AG09309 (cell line): ENCODE results near the gene SPATA31E1.
"Not testable (repeated sequence)": the region's sequence is repeated elsewhere in the genome, so short reads cannot be mapped to it uniquely, and the experiment has no call there.

Source experiments
- DNase-seq: peaks from one replicate; pipeline ENCODE4 v3.0.0-alpha.2; 2010; ENCODE audit warnings: low read depth
- H3K4me3 ChIP-seq: 2 replicates; pipeline ENCODE4 v1.5.1; 2011; ENCODE audit warnings: mild to moderate bottlenecking, low read depth, low read length, moderate library complexity; ENCODE audit not compliant: control insufficient read depth
- TF ChIP-seq, protein P1 (sequence below): IDR thresholded peaks from 2 replicates; pipeline ENCODE4 v1.5.1; 2011; ENCODE audit warnings: mild to moderate bottlenecking, low read depth, low read length, inconsistent platforms; ENCODE audit not compliant: insufficient read depth, control insufficient read depth; ENCODE audit errors: missing control alignments

SPATA31E1 gene

DNA sequence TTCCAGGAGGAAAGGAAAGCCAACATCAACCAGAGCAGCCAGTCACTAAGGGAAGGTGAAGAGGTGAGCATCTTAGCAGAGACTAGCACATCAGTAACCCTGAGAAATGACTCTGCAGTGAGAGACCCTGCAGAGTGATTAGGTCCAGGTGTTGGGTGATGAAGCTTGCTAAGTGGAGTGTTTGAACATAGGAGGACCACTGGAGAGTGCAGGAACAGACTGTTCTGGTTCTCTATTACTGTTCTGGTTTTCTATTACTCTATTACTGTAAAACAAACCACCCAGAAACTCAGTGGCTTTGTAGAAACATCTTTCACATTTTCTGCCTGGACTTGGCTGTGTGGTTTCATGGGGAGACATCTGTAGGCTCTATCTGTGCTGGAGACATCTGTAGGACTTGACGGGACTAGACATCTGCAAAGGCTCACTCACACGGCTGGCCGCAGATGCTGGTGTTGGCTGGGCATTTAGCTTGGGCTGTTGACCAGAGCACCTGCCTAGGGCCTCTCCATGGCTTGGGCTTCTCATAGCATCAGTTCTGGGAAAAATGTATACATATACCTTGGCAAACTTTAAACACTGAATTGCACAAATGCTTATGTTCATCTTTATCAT lies 33.4 kb upstream of the SPATA31E1 start:
- DNase-seq, result no peak
- TF ChIP-seq, protein P1, sequence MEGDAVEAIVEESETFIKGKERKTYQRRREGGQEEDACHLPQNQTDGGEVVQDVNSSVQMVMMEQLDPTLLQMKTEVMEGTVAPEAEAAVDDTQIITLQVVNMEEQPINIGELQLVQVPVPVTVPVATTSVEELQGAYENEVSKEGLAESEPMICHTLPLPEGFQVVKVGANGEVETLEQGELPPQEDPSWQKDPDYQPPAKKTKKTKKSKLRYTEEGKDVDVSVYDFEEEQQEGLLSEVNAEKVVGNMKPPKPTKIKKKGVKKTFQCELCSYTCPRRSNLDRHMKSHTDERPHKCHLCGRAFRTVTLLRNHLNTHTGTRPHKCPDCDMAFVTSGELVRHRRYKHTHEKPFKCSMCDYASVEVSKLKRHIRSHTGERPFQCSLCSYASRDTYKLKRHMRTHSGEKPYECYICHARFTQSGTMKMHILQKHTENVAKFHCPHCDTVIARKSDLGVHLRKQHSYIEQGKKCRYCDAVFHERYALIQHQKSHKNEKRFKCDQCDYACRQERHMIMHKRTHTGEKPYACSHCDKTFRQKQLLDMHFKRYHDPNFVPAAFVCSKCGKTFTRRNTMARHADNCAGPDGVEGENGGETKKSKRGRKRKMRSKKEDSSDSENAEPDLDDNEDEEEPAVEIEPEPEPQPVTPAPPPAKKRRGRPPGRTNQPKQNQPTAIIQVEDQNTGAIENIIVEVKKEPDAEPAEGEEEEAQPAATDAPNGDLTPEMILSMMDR, result no peak
- H3K4me3 ChIP-seq, result no peak overlapping the region

DNA sequence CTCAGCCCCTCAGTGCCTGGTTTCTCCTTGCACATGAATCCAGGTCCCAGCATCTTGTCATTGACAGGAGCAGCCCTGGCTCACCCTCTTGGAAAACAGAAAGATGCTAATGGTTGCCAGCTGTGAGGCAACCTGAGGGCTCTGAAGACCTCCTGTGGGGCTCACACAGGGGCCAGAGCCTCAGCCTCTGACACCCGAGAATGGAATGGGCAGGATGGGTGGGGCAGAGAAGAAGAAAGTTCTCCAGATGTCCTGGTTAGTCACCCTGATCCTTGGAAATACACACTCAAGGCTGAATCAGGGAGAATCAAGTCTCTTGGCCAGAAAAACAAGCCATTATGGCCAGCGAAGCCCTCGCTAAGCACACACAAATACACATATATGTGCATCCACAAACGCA lies 32.3 kb upstream of the SPATA31E1 start:
- peak; percentile 64 for DNase-seq
- no peak overlapping the region for H3K4me3 ChIP-seq
- TF ChIP-seq, protein P1, result no peak

DNA sequence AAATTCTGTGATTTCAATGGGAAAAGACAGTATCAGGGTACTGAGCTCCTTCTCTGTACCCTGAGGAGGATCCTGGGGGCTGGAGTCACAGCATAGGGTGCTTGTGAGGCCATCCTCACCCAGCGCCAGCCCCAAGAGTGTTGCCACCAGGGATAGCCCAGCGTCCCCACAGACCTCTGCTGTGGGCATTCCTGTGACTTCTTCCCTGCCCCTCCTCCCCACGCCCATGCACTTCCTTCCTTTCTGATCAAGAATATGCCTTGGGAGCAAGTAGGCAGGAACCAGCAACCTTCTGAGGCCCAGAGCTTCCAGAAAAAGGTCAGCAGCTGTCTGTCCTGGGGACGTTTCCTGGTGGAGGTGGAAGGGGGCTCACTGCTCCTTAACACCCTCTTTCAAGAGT lies 31.5 kb upstream of the SPATA31E1 start:
- H3K4me3 ChIP-seq, DNase-seq: not testable (repeated sequence)

DNA sequence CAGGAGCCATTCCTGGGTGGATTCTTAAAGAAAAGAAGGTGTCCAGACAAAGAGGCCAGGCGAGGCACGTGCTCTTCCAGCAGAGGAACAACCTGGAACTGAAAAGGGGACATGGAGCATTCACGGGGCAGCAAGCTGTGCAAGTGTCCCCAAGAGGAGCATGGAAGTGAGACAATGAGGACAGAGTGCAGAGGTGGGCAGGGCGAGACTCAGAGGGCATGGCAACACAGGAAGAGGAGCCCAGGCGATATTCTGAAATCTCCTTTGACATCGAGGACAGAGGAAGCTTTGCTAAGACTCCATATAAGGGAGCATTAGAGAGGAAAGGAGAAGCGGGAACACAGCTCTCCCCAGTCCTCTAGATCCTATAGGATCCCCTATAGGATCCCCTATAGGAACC lies 29.4 kb upstream of the SPATA31E1 start:
- TF ChIP-seq, protein P1, result no peak
- DNase-seq, result no peak
- H3K4me3 ChIP-seq, result no peak overlapping the region

DNA sequence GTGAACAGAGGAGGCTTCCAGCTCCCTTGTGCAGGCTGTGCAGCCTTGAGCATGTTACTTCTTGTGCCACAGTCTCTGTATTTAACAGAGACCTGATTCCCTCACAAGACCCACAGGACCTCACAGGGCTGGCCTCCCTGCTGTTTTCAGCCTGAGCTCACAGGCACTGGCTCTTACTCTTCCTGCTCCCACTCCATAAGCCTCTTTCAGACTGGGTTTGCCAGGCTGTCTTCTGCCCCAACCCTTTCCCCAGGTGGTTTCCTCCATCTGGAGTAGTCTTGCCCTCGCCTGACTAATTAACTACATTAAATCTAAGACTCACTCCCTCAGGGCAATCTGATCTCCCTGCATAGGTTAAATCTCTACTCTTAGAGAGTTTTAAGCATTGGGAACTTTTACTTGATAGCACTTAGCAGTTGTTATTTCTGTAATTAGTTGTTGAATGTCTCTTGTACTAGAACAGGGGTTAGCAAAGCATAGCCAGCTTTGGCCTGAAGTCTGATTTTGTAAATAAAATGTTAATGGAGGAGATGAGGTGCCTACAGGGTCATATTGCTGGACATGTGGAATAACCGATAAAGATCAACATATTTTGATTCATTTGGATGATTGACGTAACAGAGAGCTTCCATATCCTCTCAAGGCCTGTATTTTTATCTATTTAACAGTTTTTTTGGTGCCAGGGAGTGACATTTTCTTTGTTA lies 28.6 kb upstream of the SPATA31E1 start:
- no peak overlapping the region for H3K4me3 ChIP-seq
- DNase-seq, result no peak
- TF ChIP-seq, protein P1, result no peak

DNA sequence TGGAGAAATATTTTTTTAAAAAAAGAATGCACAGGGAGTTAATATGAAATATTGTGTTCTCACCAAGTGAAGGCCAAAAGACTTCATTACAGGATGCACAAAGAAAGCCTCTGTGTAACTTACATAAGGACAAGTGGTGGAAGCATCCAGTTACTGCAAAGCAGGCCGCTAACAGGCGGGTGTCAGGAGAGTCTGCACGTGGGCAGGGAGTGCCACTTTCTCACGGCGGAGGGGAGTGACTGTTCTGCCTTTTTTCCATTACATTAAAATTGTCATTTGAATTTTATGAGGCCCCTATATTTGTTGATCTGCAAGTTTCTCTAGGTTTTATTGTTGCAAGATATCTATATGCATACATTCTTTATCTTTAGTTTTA lies 28.1 kb upstream of the SPATA31E1 start:
- no peak overlapping the region for H3K4me3 ChIP-seq
- TF ChIP-seq, protein P1, result no peak
- DNase-seq, result no peak

DNA sequence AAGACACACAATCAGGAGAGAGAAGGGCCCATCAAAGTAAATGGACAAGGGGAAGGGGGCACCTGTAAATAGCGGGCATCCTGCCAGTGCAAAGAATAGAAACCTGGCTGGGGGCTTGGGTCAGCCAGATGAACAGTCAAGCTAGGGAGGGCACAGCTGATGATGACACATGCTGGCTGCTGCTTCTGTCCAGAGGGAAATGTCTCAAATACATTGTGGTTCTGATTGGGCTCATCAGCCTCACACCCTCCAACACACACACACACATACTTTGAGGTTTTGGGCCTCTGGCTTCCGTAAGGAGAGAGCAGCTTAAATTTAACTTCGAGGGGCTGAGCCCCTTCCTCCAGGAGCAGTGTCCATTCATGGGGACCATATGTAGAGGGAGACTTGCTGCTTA lies 27.6 kb upstream of the SPATA31E1 start:
- no peak overlapping the region for H3K4me3 ChIP-seq
- TF ChIP-seq, protein P1, result no peak
- DNase-seq, result no peak
